Astrocyte of the spinal cord (primary cell): ENCODE measurements around the gene COL6A2.

Source experiments
- DNase-seq: peaks from one replicate; pipeline ENCODE4 v3.0.0; 2011; ENCODE audit warnings: low read depth, low spot score
- H3K4me3 ChIP-seq: 2 replicates; pipeline ENCODE4 v1.5.1; 2011; ENCODE audit warnings: low read depth, mild to moderate bottlenecking, low read length, moderate library complexity
- CTCF ChIP-seq: IDR thresholded peaks from 2 replicates; pipeline ENCODE4 v1.5.1; 2012; ENCODE audit warnings: low read depth, mild to moderate bottlenecking, low read length, inconsistent platforms
- in situ Hi-C: cut with HindIII; loops from 2 replicates; pipeline ENCODE4 v1.10.0; 2017; ENCODE audit warnings: low sequenced_read_pairs

Gene COL6A2

GRCh38 chr21:46091118-46091517 lies 6.8 kb upstream of the COL6A2 start:
- no peak overlapping the region for H3K4me3 ChIP-seq
- in situ Hi-C loops = no loop called here
- no peak for DNase-seq
- no peak for TF ChIP-seq CTCF

GRCh38 chr21:46091631-46092025 lies 6.3 kb upstream of the COL6A2 start:
- TF ChIP-seq CTCF = no peak
- no peak for DNase-seq
- in situ Hi-C loops = no loop called here
- H3K4me3 ChIP-seq = no peak overlapping the region

- in situ Hi-C loops = no loop called here
- no peak overlapping the region for H3K4me3 ChIP-seq
- peak; percentile 97 for DNase-seq
- TF ChIP-seq CTCF = no peak
Measured at GRCh38 chr21:46092026-46092764, 5.7 kb upstream of the COL6A2 start.

GRCh38 chr21:46092811-46093667 lies 4.9 kb upstream of the COL6A2 start:
- H3K4me3 ChIP-seq = no peak overlapping the region
- no peak for DNase-seq
- in situ Hi-C loops = no loop called here
- TF ChIP-seq CTCF = no peak

- TF ChIP-seq CTCF = no peak
- in situ Hi-C loops = no loop called here
- H3K4me3 ChIP-seq = no peak overlapping the region
- DNase-seq = no peak
Measured at GRCh38 chr21:46093668-46094400, 4.1 kb upstream of the COL6A2 start.

GRCh38 chr21:46094401-46095082 lies 3.4 kb upstream of the COL6A2 start:
- in situ Hi-C loops = no loop called here
- H3K4me3 ChIP-seq = no peak overlapping the region

More at GRCh38 chr21:46094401-46095082, 3.4 kb upstream of the COL6A2 start:
- TF ChIP-seq CTCF = no peak
- DNase-seq = no peak
